A673 (cell line): Measurements from ENCODE around the gene FAM89A. TPM values are rescaled to one million over a fixed set of nuclear protein-coding genes. Genes with fewer than 3 reads are reported as not detected.

Experiments
- BruUV-seq: library from RNA; stranded (reverse); fragments of 400-500 nt; replicated peaks from 2 replicates; lab custom pipeline; 2021; lab: Mats Ljungman, UMichigan
- CTCF ChIA-PET: fragments of 300-600 bp; sonication (Branson Sonifier 250); formaldehyde crosslinking; loops from one replicate; lab custom pipeline; 2022; ENCODE audit warnings: antibody characterized with exemption; lab: Charles Lee
- POLR2A ChIA-PET: fragments of 300-600 bp; sonication (Branson Sonifier 250); formaldehyde crosslinking; loops from one replicate; lab custom pipeline; 2022; ENCODE audit warnings: antibody characterized with exemption; ENCODE audit not compliant: low non-redundant PET; lab: Charles Lee
- DNase-seq: peaks from one replicate; pipeline ENCODE4 v3.0.0-alpha.2; 2015; ENCODE audit warnings: low spot score
- H3K27ac ChIP-seq: fragments of 200-600 bp; sonication (generic); 2 replicates; pipeline ENCODE4 v1.5.1; 2016; ENCODE audit warnings: mixed run types, low read depth, mild to moderate bottlenecking, mixed read lengths, antibody characterized with exemption, low read length; ENCODE audit not compliant: poor library complexity, severe bottlenecking
- H3K27me3 ChIP-seq: fragments of 200-600 bp; sonication (generic); replicated peaks from 2 replicates; pipeline ENCODE4 v1.6.1; 2017; ENCODE audit warnings: mixed run types, low read depth, mild to moderate bottlenecking, mixed read lengths, antibody characterized with exemption, low read length; ENCODE audit not compliant: insufficient read depth, poor library complexity
- H3K36me3 ChIP-seq: fragments of 200-600 bp; sonication (generic); 2 replicates; pipeline ENCODE4 v1.6.1; 2016; ENCODE audit warnings: mixed run types, mild to moderate bottlenecking, mixed read lengths, antibody characterized with exemption, low read length; ENCODE audit not compliant: insufficient read depth, poor library complexity, severe bottlenecking
- H3K4me1 ChIP-seq: fragments of 200-600 bp; sonication (generic); 2 replicates; pipeline ENCODE4 v1.6.1; 2017; ENCODE audit warnings: mixed run types, mild to moderate bottlenecking, mixed read lengths, antibody characterized with exemption, low read length; ENCODE audit not compliant: insufficient read depth, poor library complexity, severe bottlenecking
- H3K4me3 ChIP-seq: fragments of 200-600 bp; sonication (generic); 2 replicates; pipeline ENCODE4 v1.5.1; 2016; ENCODE audit warnings: low read depth, mixed run types, mild to moderate bottlenecking, mixed read lengths, low read length; ENCODE audit not compliant: poor library complexity, severe bottlenecking
- H3K9me3 ChIP-seq: fragments of 200-600 bp; sonication (generic); 2 replicates; pipeline ENCODE4 v1.6.1; 2016; ENCODE audit warnings: mixed run types, low read depth, mild to moderate bottlenecking, mixed read lengths, antibody characterized with exemption, low read length; ENCODE audit not compliant: poor library complexity, severe bottlenecking
- CTCF ChIP-seq: fragments of 300-800, 200-600 bp; sonication (generic); conservative IDR thresholded peaks from 2 replicates; pipeline ENCODE4 v1.5.1; 2017; ENCODE audit warnings: low read depth, mild to moderate bottlenecking, antibody characterized with exemption, low read length, moderate library complexity, mixed read lengths
- EZH2 ChIP-seq: fragments of 200-600 bp; sonication (generic); IDR thresholded peaks from 2 replicates; pipeline ENCODE4 v1.6.1; 2017; ENCODE audit warnings: borderline replicate concordance, low read depth, mild to moderate bottlenecking, mixed read lengths, antibody characterized with exemption, low read length; ENCODE audit not compliant: poor library complexity, severe bottlenecking
- intact Hi-C: fragments of 100-400 bp; cut with micrococcal nuclease; formaldehyde crosslinking; loops from one replicate; pipeline ENCODE4 v1.10.0; 2022; ENCODE audit not compliant: unreplicated experiment
- total RNA-seq: library from RNA; stranded (reverse); gene quantifications from 2 replicates; pipeline ENCODE4 v1.2.3, GENCODE V29; 2021

FAM89A gene
- total RNA-seq, 1 experiment from 2014 or later = 12.1 TPM

GRCh38 chr1:231064418-231064817, 24.4 kb upstream of the FAM89A start:
- POLR2A ChIA-PET = no interaction called here
- no peaks in the 10 kb centered on the region for H3K4me1 ChIP-seq
- intact Hi-C loops = loop anchor here (2.0 kb wide), 1 partner anchor 74 kb away; no protein-coding TSS in a partner anchor
- H3K9me3 ChIP-seq = no peaks in the 10 kb centered on the region
- CTCF ChIA-PET = no interaction called here
- H3K4me3 ChIP-seq = no peak overlapping the region
- no peak for DNase-seq
- H3K27ac ChIP-seq = no peak overlapping the region
- H3K27me3 ChIP-seq = no peaks in the 10 kb centered on the region
- no peaks in the 10 kb centered on the region for H3K36me3 ChIP-seq
- BruUV-seq = no TSS peak
- TF ChIP-seq EZH2 = no peak
- TF ChIP-seq CTCF = no peak

GRCh38 chr1:231063331-231063730, 23.3 kb upstream of the FAM89A start:
- intact Hi-C loops = no loop called here
- POLR2A ChIA-PET = no interaction called here

GRCh38 chr1:231062500-231063270, 22.6 kb upstream of the FAM89A start:
- DNase-seq = no peak
- TF ChIP-seq EZH2 (no peak), CTCF (no peak)
- H3K4me3 ChIP-seq = no peak overlapping the region
- no peak overlapping the region for H3K27ac ChIP-seq
- no peaks in the 10 kb centered on the region for H3K4me1 ChIP-seq
- BruUV-seq = no TSS peak
- ChIA-PET CTCF (no interaction called here), POLR2A (no interaction called here)
- no peaks in the 10 kb centered on the region for H3K9me3 ChIP-seq
- H3K27me3 ChIP-seq = no peaks in the 10 kb centered on the region
- H3K36me3 ChIP-seq = no peaks in the 10 kb centered on the region
- intact Hi-C loops = no loop called here

More at GRCh38 chr1:231063331-231063730, 23.3 kb upstream of the FAM89A start:
- no peaks in the 10 kb centered on the region for H3K4me1 ChIP-seq
- H3K4me3 ChIP-seq = no peak overlapping the region
- no peaks in the 10 kb centered on the region for H3K9me3 ChIP-seq
- no peaks in the 10 kb centered on the region for H3K36me3 ChIP-seq
- DNase-seq = no peak
- CTCF ChIA-PET = no interaction called here
- H3K27ac ChIP-seq = no peak overlapping the region
- H3K27me3 ChIP-seq = no peaks in the 10 kb centered on the region
- TF ChIP-seq CTCF (no peak), EZH2 (no peak)
- BruUV-seq = no TSS peak
